GM18951 (cell line): Measurements from ENCODE around the gene SHROOM3.

Experiments used
- POLR2A ChIP-seq: IDR thresholded peaks from 4 replicates; pipeline ENCODE4 v1.6.1; 2011; ENCODE audit warnings: mild to moderate bottlenecking; ENCODE audit not compliant: insufficient read length, insufficient read depth; ENCODE audit errors: extremely low read depth
- in situ Hi-C: fragments of 300-500 bp; cut with MboI; formaldehyde crosslinking; loops from one replicate; pipeline ENCODE4 v1.12.0; 2022; ENCODE audit warnings: low sequenced_read_pairs, mixed read lengths, inconsistent platforms; ENCODE audit not compliant: unreplicated experiment

The SHROOM3 gene

DNA sequence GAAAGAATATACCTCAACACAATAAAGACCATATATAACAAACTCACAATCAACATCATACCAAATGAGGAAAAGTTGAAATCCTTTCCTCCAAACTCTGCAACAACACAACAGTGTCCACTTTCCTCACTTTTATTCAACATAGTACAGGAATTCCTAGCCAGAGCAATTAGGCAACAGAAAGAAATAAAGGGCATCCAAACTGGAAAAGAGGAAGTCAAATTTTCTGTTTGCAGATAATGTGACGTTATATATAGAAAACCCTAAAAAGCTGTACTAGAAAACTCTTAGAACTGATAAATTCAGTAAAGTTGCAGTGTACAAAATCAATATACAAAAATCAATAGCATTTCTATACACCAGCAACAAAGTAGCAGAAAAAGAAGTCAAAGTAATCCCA, 355.3 kb downstream of the SHROOM3 start:
- in situ Hi-C loops, result no loop called here
- no peak for TF ChIP-seq POLR2A

DNA sequence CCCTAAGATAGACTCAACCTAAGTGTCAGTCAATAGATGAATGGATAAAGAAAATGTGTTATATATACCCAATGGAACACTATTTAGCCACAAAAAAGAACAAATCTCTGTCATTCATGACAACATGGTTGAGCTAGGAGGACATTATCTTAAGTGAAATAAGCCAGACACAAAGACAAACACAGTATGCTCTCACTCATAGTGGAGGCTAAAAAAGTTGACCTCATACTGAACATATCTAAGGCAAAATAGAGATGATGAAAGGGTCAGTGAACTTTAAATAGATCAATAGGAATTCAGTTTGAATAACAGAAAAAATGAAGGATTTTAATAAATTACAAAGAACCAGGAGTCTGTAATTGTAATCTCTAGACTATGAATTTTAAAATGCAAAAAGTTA, 356.4 kb downstream of the SHROOM3 start:
- in situ Hi-C loops, result no loop called here

GRCh38 chr4:76792418-76792817, 357.4 kb downstream of the SHROOM3 start:
- in situ Hi-C loops, result no loop called here
- no peak for TF ChIP-seq POLR2A

More for the DNA sequence above, 356.4 kb downstream of the SHROOM3 start:
- no peak for TF ChIP-seq POLR2A

DNA sequence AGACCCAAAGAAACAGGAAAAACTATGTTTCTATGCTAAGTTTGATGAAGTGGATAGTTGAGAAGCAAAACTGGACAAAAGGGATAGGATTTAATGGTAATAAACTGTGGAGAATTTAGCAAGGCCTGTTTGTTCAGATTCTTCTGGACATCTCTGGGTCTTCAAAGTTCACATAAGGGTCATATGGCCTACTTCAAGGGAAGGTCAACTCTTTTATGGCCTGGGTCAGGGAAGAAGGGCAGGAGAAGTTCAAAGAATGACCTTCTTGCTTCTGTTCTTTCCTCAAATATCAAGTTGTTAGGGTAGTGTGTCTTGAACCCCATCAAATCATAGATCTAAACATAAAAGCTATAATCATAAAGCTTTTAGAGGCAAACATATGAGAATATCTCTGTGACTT, 360.2 kb downstream of the SHROOM3 start:
- no peak for TF ChIP-seq POLR2A
- in situ Hi-C loops, result no loop called here

DNA sequence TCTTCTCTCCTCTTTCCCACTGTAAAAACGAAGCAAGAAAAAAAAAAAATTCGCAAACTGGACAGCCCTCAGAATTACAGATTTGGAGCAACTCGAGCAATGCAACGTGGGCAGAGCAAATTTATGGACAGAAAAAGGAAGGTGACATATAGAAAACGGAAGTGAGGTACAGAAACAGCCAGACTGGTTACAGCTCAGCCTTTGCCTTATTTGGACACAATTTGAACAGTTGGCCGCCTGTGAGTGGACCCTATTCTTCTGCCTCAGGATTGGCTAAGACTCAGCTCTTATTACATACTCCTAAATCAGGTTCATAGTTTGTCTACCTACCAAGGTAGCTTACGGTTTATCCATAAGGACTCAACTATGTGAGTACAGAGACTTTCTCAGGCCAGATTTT, 364.1 kb downstream of the SHROOM3 start:
- in situ Hi-C loops, result no loop called here
- TF ChIP-seq POLR2A, result no peak

GRCh38 chr4:76799718-76800117, 364.7 kb downstream of the SHROOM3 start:
- in situ Hi-C loops, result no loop called here
- no peak for TF ChIP-seq POLR2A

- TF ChIP-seq POLR2A, result no peak
- in situ Hi-C loops, result no loop called here
Measured at GRCh38 chr4:76800902-76801301, 365.9 kb downstream of the SHROOM3 start.

GRCh38 chr4:76801621-76802235, 366.7 kb downstream of the SHROOM3 start:
- TF ChIP-seq POLR2A, result no peak
- in situ Hi-C loops, result no loop called here

GRCh38 chr4:76802236-76803021, 367.4 kb downstream of the SHROOM3 start:
- no peak for TF ChIP-seq POLR2A
- in situ Hi-C loops, result no loop called here

GRCh38 chr4:76803522-76803921, 368.5 kb downstream of the SHROOM3 start:
- TF ChIP-seq POLR2A, result no peak
- in situ Hi-C loops, result no loop called here

- no peak for TF ChIP-seq POLR2A
- in situ Hi-C loops, result no loop called here
Measured at GRCh38 chr4:76804096-76804495, 369.1 kb downstream of the SHROOM3 start.

DNA sequence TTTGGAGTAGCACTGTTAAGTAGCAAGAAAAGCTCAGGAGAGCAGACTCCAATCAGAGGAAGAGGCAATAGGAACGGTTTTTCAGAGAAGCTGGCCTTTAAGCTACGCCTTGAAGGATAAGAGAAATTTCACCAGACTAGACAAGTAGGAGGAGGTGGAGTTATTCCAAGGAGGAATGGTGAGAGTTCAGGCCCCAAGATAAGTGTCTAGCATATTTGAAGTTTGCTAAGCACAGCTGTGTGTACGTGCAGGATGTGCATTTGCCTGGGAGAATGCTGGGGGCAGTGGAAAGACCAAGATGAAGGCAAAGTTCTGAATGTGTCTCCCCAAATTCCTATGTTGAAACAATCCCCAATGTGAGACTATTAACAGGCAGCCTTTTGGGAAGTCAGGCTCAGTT, 371.3 kb downstream of the SHROOM3 start:
- TF ChIP-seq POLR2A, result no peak
- in situ Hi-C loops, result no loop called here

DNA sequence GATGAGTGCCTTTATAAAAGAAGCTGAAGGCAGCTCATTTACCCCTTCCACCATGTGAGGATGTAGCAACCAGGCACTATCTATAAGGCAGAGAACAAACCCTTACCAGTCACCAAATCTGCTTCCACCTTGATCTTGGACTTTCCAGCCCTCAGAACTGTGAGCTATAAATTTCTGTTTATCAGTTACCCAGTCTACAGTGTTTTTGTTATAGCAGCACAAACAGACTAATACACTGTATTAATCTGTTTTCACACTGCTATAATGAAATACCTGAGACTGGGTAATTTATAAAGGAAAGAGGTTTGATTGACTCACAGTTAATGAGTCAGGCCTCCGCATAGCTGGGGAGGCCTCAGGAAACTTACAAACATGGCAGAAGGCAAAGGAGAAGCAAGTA, 371.7 kb downstream of the SHROOM3 start:
- in situ Hi-C loops, result no loop called here
- TF ChIP-seq POLR2A, result no peak

- in situ Hi-C loops, result no loop called here
- no peak for TF ChIP-seq POLR2A
Measured at GRCh38 chr4:76809594-76810305, 374.7 kb downstream of the SHROOM3 start.
